ENCODE data around the gene RNF112.
A peak's percentile ranks its signal among the peaks of the same experiment; 100 is the strongest.

Gene RNF112

GRCh38 chr17:19388791-19389785, 21.9 kb upstream of the RNF112 start:
- DNase-seq, result no peak

DNA sequence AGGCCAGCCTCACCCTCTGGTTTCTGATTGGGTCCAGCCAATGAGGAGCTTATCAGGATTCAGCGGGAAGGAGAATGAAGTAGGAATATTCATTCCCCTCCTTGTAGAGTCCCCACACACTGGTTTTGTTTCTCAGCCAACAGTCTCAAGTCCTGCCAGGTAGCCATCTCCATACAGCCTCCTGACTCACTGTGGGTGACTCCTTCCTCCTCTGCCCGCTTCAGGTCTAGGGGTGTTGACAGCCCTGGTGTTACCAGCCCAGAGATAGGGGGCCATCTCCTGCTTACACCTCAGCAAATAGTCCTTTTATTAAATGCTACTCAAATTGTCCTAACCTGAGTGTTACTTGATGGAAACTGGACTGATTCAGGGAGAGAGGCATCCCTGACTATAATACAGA, 20.1 kb upstream of the RNF112 start:
- no peak for DNase-seq

GRCh38 chr17:19391432-19391831, 19.6 kb upstream of the RNF112 start:
- no peak for DNase-seq

DNA sequence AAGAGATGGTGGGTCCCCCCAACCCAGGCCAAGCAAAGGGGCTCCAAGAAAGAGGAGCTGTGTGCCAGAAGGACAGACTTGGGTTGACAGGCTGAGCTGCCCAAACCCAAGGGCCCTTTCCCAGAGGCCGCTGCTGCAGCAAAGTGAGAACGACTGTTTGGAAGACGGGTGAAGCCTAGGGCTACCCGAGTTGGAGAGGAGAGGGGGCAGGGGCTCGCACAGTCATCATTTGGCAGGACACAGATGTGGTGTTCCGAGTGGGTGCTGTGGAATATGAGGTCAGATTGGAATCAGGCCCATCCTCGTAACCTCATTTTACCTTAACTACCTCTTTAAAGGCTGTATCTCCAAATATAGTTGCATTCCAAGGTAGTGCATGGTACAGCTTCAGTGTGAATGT, 18.7 kb upstream of the RNF112 start:
- DNase-seq, result no peak

DNA sequence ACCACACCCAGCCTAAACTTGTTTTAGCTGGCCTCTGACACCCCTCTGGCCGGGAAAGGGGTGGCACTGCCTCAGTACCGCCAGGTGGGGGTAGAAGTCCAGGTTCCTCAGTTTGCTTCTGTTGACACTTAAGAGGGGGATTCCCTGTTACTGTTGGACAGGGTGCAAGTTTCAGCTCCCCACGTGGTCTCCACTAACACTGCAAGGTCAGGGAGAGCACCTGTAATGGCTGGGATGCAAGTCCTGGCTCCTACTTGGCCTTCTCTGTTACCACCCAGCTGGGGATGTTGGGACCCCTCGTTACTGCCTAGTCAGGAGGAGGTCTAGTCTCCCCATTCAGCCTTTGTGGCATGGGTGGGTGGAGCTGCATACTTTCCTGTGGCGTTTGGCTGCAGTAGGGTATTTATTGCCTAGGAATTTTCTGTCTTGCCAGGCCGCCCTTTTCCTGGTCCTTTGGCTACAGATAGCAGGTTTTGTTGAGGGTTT, 13.4 kb upstream of the RNF112 start:
- DNase-seq, result no peak

DNA sequence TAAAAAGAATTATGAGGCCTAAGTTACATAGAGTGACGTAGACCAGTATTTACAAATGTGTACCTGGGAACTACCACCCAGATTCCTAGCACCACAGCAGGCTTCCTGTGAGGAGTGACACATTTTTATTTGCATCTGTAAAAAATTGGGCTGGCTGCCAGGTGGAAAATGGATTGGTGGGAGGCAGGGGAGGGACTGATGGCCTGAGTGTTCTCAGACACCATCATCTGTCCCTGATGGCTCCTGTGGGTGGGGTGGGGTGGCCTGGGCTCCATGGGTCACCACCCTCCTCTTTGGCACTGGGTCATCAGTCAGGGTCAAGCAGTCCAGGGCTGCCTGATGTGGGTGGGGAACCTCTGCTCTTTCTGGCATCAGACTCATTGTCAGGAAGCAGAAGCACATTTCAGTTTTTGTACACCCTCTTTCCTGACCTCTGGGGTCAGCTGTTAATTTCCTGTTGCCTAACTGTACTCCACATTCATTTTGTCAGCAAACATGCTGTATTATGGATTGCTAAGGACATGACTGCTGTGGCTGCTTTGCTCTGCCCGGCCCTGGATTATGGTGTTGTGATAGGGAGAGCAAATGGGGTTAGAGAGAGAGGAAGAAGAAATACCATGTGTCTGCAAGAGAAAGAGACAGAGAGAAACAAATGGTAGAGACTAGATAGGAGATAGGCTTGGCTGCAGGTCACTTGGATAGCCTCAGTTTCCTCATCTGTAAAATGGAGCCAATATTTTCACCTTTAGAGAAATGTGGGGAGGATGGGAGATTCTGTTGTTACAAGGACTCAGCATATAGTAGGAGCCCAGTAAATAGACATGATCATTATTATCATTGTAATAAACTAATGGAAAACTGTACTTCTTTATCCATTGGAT, 12.5 kb upstream of the RNF112 start:
- no peak for DNase-seq

DNA sequence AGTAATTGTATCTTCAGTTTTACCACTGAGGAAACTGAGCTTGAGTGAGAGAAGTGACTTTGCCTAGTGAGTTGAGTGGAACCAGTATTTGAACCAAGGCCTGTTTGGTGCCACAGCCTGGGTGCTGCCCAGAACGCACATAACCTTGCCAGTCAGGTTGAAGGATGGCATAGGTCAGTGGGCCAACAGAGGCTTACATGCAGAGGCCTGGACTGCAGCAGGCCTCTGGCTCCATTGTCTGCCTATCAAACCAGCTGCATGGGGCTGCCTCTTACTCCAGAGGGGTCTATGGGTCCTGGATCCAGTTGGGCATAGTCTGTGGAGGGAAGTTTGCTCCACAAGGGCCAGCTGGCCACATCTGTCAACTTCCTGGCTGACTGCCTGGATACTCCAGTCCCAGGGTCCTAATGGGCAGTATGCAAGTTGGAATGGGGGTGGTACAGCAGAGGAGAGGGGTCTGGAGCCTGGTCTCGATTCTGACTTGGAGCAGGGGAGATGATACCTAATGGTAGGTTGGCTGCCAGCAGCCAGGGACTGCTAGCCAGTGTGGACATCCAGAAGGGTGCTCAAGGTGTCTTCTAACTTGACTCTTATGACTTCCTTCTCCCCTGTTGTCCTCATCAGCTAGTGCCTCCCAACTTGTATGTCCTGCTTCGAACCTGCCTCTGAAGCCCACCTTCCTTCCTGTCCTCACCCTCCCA, 11.1 kb upstream of the RNF112 start:
- no peak for DNase-seq

- DNase-seq, result no peak
Observed at GRCh38 chr17:19401321-19402010, 9.6 kb upstream of the RNF112 start.

- no peak for DNase-seq
Observed at GRCh38 chr17:19402171-19402570, 8.9 kb upstream of the RNF112 start.

DNA sequence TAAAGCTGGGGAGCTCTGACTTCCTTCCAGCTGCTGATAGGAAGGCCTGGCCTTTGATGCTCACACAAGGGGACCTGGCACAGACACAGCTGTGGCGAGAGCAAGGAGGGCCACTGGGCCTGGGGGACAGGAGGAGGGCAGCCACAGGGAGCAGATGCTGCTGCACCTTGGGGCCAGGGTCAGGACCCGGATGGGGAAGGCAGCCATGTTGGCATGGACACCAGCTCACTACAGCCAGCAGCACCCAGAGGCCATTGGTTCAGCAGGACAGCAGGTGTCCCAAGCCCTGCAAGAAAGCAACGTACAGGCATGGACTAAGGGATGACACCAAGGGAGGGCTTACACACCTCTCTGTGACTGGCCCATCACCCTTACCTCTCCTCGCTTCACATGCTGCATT, 8.0 kb upstream of the RNF112 start:
- DNase-seq, result no peak

DNA sequence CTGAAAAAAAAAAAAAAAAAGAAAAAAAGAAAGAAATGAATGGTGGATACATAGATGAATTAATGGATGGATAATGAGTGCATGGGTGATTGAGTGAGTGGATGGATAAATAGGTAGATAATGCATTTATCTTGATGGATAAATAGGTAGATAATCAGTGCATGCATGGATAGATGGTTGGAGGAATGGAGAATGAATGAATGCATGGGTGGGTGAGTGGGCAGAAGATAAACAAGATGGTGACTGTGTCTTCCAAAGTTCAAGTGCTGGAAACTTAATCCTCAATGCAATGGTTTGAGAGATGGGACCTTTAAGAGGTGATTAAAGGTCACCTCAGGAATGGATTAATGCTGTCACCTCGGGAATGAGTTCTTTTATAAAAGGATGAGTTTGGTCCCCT, 6.8 kb upstream of the RNF112 start:
- DNase-seq, result no peak

DNA sequence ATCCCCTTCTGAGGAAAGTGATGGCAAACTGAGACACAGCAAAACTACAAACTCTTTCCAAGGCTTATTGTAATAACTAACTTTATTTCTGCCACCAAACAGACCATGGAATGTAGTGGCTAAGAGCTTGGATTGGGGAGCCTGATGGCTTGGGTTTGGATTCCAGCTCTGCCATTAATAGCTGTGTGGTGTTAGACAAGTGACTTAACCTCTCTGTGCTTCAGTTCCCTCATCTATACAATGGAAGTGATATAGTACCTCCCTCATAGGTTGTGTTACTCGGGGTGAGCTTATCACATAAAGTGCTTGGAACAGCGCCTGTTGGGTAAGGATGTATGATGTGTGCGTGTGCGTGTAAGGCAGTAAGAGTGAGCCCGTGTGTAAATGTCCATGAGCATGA, 5.9 kb upstream of the RNF112 start:
- DNase-seq, result no peak

- no peak for DNase-seq
Observed at GRCh38 chr17:19407601-19408345, 3.3 kb upstream of the RNF112 start.

GRCh38 chr17:19408346-19408710, 2.7 kb upstream of the RNF112 start:
- no peak for DNase-seq

DNA sequence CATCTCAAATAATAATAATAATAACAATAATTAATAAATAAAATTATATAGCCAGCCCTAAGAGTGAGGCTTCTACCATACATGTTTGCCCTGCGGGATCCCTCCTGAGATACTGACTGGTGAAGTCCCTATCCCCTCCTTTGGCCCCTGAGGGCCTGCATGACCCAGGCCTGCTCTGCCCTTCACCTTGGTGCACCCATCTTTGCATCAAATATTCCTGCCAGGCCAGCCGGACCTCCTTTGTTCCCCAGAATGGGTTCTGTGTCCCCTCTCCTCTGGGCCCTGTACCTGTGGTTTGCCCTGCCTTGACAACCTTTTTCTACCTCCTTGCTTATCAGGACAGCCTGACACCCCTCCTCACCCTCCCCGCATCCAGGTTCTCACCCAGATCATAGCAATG, 2.0 kb upstream of the RNF112 start:
- DNase-seq, result no peak

DNA sequence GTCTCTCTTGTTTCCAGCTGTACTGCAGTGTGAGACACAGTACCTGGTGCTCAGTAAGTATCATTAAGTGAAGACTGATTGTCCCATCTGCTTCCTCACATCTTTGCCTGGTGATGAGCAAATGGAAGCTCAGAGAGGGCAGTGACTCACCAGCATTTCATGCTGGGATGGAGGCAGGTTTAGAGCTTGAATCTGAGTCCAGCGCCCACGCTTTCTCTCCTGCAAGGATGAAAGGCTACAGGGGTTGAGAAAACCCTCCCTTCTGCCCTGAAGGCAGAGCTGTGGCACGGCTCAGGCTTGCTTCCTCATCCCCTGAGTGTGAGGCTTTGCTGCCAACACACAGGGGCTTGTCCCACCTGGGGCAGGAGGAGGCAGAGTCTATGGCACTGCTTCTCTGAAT, 1.5 kb upstream of the RNF112 start:
- DNase-seq, result peak; percentile 33

DNA sequence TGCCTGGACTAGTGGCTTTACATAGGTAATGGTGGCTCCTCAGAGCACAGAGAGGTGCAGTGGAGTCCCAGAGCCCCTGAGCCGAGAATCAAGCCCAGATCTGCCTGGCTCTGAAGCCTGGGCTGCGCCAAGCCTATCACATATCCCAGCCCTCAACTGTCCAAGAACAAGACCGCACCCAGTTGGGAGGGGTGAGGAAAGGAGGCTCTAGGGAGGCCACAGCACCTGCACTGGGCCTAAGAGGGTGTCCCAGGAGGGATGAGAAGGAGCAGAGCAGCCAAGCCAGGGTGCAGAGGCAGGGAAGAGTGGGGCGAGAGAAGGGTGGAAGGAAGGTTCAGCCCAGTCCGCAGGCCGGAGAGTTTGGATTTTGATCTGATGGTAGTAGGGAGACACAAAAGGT, 941 bp upstream of the RNF112 start:
- DNase-seq, result no peak

DNA sequence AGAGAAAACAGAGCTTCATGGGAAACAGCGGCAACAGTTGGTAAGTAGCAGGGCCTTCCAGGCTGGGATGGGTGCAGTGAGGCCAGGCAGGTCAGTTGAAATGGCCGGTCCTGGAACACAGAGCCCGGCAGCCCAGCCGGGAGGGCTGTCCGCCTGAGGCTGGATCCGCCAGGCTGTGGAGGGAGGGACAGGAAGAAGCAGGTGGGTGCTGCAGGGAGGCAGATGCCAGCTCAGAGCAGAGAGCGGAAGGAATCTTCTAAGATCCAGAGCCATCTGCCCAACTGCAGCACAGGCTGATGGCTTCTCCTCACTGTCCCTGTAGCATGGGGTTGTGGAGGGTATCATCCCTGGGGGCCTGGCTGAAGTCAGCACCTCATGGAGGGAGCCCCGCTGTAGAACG, 599 bp downstream of the RNF112 start:
- no peak for DNase-seq

GRCh38 chr17:19412510-19412909, 1.5 kb downstream of the RNF112 start:
- DNase-seq, result no peak

DNA sequence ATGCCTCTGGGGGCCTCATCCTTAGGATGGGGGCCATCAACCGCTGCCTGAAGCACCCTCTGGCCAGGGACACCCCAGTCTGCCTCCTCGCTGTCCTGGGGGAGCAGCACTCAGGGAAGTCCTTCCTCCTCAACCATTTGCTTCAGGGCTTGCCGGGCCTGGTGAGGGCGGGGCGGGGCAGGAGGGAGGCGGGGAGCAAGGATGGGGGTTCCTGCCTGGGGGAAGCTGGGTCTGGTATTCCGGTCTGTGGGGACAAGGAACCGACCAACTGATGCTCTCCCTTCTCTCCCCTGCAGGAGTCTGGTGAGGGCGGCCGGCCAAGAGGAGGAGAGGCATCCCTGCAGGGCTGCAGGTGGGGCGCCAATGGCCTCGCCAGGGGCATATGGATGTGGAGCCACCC, 2.0 kb downstream of the RNF112 start:
- no peak for DNase-seq

- DNase-seq, result no peak
Observed at GRCh38 chr17:19413761-19414160, 2.7 kb downstream of the RNF112 start.

All from stimulated activated CD4-positive, alpha-beta T cell treated with anti-CD3 and anti-CD28 coated beads, Interleukin-15, amount 100 ng/mL, for 24 hours (primary cell).